ENCODE measurements around the gene LMOD1. TPM values are rescaled to one million over a fixed set of nuclear protein-coding genes. Genes with fewer than 3 reads are reported as not detected.

The LMOD1 gene
- total RNA-seq, 1 donor from 2014 or later, result 9.2 TPM

GRCh38 chr1:201898992-201899391 is 47.4 kb downstream of the LMOD1 start:
- H3K27me3 ChIP-seq (ENCODE audit: low read depth), result no peaks in the 10 kb centered on the region
- no peak overlapping the region for H3K27ac ChIP-seq (replicated peaks)
- no peak for TF ChIP-seq CTCF (IDR thresholded peaks at IDR 0.05; ENCODE audit: borderline replicate concordance)
- intact Hi-C loops (cut with micrococcal nuclease), result loop anchor here (5.0 kb wide), 1 partner anchor 73 kb away; no protein-coding TSS in a partner anchor
- no peaks in the 10 kb centered on the region for H3K9me3 ChIP-seq (replicated peaks)
- peaks cover 27% of the 10 kb centered on the region for H3K4me1 ChIP-seq
- no peak for DNase-seq
- H3K36me3 ChIP-seq, result no peaks in the 10 kb centered on the region
- H3K4me3 ChIP-seq, result no peak overlapping the region

- Histone ChIP-seq H3K36me3 (no peaks in the 10 kb centered on the region), H3K4me1 (peaks cover 27% of the 10 kb centered on the region), H3K27me3 (ENCODE audit: low read depth) (no peaks in the 10 kb centered on the region), H3K4me3 (no peak overlapping the region), H3K27ac (replicated peaks) (no peak overlapping the region), H3K9me3 (replicated peaks) (no peaks in the 10 kb centered on the region)
- intact Hi-C loops (cut with micrococcal nuclease), result loop anchor here (5.0 kb wide), 1 partner anchor 74 kb away; no protein-coding TSS in a partner anchor
- DNase-seq, result no peak
- no peak for TF ChIP-seq CTCF (IDR thresholded peaks at IDR 0.05; ENCODE audit: borderline replicate concordance)
These were observed 48.0 kb downstream of the LMOD1 start for GRCh38 chr1:201898240-201898894.

GRCh38 chr1:201896951-201897391 is 49.4 kb downstream of the LMOD1 start:
- peaks cover 27% of the 10 kb centered on the region for H3K4me1 ChIP-seq
- H3K36me3 ChIP-seq, result no peaks in the 10 kb centered on the region

GRCh38 chr1:201895913-201896807 is 50.2 kb downstream of the LMOD1 start:
- TF ChIP-seq CTCF (IDR thresholded peaks at IDR 0.05; ENCODE audit: borderline replicate concordance), result peak; percentile 96

More at GRCh38 chr1:201896951-201897391, 49.4 kb downstream of the LMOD1 start:
- no peaks in the 10 kb centered on the region for H3K9me3 ChIP-seq (replicated peaks)
- intact Hi-C loops (cut with micrococcal nuclease), result loop anchor here (5.0 kb wide), 1 partner anchor 75 kb away; no protein-coding TSS in a partner anchor
- peak; percentile 58 for DNase-seq
- peak overlapping the region; percentile 73 for H3K27ac ChIP-seq (replicated peaks)
- no peak overlapping the region for H3K4me3 ChIP-seq
- no peak for TF ChIP-seq CTCF (IDR thresholded peaks at IDR 0.05; ENCODE audit: borderline replicate concordance)
- no peaks in the 10 kb centered on the region for H3K27me3 ChIP-seq (ENCODE audit: low read depth)

GRCh38 chr1:201895120-201895665 is 51.2 kb downstream of the LMOD1 start:
- H3K4me1 ChIP-seq, result peaks cover 34% of the 10 kb centered on the region
- H3K9me3 ChIP-seq (replicated peaks), result no peaks in the 10 kb centered on the region
- H3K27me3 ChIP-seq (ENCODE audit: low read depth), result no peaks in the 10 kb centered on the region
- peaks cover 8% of the 10 kb centered on the region for H3K36me3 ChIP-seq
- DNase-seq, result no peak
- no peak for TF ChIP-seq CTCF (IDR thresholded peaks at IDR 0.05; ENCODE audit: borderline replicate concordance)
- intact Hi-C loops (cut with micrococcal nuclease), result loop anchor here (5.0 kb wide), 1 partner anchor 77 kb away; no protein-coding TSS in a partner anchor
- no peak overlapping the region for H3K27ac ChIP-seq (replicated peaks)
- H3K4me3 ChIP-seq, result no peak overlapping the region

More at GRCh38 chr1:201895913-201896807, 50.2 kb downstream of the LMOD1 start:
- peak; percentile 89 for DNase-seq
- Histone ChIP-seq H3K27ac (replicated peaks) (peak overlapping the region; percentile 73), H3K36me3 (peaks cover 5% of the 10 kb centered on the region), H3K4me1 (peaks cover 27% of the 10 kb centered on the region), H3K27me3 (ENCODE audit: low read depth) (no peaks in the 10 kb centered on the region), H3K9me3 (replicated peaks) (no peaks in the 10 kb centered on the region), H3K4me3 (peak overlapping the region; percentile 29)
- intact Hi-C loops (cut with micrococcal nuclease), result loop anchor here (5.0 kb wide), 1 partner anchor 76 kb away; no protein-coding TSS in a partner anchor
